Subcutaneous adipose tissue (tissue), 4 donors: Measurements from ENCODE around the gene TMEM208. TPM values are rescaled to one million over a fixed set of nuclear protein-coding genes. Genes with fewer than 3 reads are reported as not detected.

ENCODE experiments used
- total RNA-seq, 4 donors: library from RNA; depleted of rRNA; stranded (reverse); fragments of >200 nt; gene quantifications; one replicate each; pipeline ENCODE4 v1.1.0, GENCODE V29; 2016
- TF ChIP-seq, protein P1 (sequence below): fragments of 450-650 bp; IDR thresholded peaks from one replicate; pipeline ENCODE4 v1.5.1; 2016; ENCODE audit warnings: low read depth, mild to moderate bottlenecking, control low read depth, antibody characterized with exemption, moderate library complexity

The TMEM208 gene
- total RNA-seq, 4 donors from 2014 or later = 21.9 to 36.1 (median 33.3) TPM

DNA sequence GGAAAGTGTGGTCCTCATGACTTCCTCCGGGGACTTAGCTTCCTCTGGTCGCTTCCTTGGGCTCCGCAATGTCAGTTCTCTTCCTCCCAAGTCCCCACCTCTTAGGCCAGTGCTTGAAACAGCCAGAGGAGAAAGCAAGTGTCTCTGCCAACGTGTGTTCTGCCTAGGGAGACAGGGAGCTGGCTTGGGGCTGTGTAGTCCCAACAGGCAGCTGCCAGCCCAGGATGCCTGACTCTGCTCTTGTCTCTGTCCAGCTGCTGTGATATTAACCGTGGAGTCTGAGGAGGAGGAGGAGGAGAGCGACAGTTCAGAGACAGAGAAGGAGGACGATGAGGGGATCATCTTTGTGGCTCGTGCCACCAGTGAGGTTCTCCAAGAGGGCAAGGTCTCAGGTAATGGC, 38.9 kb downstream of the TMEM208 start:
- TF ChIP-seq, protein P1, sequence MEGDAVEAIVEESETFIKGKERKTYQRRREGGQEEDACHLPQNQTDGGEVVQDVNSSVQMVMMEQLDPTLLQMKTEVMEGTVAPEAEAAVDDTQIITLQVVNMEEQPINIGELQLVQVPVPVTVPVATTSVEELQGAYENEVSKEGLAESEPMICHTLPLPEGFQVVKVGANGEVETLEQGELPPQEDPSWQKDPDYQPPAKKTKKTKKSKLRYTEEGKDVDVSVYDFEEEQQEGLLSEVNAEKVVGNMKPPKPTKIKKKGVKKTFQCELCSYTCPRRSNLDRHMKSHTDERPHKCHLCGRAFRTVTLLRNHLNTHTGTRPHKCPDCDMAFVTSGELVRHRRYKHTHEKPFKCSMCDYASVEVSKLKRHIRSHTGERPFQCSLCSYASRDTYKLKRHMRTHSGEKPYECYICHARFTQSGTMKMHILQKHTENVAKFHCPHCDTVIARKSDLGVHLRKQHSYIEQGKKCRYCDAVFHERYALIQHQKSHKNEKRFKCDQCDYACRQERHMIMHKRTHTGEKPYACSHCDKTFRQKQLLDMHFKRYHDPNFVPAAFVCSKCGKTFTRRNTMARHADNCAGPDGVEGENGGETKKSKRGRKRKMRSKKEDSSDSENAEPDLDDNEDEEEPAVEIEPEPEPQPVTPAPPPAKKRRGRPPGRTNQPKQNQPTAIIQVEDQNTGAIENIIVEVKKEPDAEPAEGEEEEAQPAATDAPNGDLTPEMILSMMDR = no peak

DNA sequence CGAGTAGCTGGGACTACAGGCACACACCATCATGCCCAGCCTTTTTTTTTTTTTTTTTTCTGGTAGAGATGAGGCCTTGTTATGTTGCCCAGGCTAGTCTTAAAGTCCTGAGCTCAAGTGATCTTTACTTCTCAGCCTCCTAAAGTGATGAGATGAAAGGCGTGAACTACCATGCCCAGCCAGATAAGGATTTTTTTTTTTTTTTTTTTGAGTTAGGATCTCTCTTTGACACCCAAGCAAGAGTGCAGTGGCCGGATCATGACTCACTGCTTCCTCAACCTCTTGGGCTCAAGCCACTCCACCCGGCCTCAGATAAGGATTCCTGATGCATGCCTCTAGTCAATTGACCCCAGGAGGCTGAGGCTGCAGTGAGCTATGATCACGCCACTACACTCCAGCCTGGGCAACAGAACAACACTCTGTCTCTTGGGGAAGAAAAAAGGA, 41.2 kb downstream of the TMEM208 start:
- TF ChIP-seq, protein P1 = no peak

DNA sequence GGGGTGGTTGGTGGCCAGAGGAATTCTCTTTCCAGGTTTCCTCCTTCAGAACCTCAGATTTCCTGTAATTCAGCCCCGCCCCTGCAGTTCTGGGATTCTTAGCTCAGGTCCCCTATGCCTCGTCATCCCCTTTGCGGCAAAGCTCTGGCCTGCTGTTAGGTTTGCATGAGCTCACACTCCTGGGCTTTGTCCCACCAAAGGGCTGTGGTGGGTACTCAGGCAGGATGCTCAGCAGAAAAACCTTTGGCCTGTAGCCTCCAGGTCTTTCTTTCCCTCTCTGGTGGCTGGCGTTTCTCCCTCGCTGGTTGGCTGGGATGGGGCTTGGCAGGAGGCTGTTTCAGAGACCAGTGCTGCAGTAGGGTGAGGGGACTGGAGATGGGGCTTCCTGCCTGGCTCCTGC, 42.8 kb downstream of the TMEM208 start:
- TF ChIP-seq, protein P1 = no peak

DNA sequence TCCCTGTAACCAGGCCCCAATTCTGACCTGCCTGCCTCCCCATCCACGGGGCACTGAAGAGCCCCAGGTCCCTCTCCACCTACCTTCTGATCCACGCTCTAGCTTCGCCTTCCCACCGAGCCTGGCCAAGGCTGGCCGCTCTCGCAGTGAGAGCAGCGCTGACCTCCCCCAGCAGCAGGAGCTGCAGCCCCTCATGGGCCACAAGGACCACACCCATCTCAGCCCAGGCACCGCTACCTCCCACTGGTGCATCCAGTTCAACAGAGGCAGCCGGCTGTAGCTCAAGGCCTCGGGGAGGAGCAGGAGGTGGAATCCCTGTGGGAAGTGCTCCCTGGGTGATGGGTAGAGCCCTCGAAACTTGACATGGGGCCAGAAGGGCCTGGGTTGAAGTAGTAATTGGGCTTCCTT, 44.0 kb downstream of the TMEM208 start:
- TF ChIP-seq, protein P1 = no peak

DNA sequence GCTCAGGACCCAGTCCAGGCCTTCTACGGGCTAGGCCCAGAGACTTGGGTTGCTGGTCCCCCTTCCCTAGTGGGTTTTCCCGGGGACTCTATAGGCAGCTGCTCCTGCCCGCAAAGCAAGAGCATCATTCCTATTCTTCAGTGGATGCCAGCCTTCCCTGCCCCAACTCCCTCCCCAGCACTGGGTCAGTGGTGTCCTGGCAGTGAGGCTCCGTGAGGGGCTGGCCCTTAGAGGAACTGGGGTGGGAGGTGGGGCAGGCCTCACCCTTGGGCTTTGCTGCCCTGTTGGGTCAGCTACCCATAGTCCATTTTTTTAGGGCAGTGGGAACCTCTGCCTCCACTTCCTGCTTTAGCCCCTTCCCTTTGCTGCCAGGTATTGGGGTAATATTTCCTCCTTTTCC, 44.5 kb downstream of the TMEM208 start:
- TF ChIP-seq, protein P1 = no peak

DNA sequence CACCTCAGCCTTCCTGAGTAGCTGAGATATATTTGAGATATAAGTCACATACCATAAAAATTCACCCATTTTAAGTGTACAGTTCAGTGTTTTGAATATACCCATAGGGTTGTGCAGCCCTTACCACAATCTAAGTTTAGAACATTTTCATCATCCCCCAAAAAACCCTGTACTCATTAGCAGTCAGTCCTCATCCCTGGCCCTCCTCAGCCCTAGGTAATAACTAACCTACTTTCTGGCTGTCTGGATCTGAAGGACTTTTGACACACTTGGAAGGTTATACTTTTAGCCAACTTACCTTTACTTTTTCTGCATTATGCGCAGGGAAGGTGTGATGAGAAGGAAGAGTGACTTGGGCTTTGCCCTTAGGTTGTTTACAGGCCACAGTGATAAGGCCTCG, 48.4 kb downstream of the TMEM208 start:
- TF ChIP-seq, protein P1 = no peak

DNA sequence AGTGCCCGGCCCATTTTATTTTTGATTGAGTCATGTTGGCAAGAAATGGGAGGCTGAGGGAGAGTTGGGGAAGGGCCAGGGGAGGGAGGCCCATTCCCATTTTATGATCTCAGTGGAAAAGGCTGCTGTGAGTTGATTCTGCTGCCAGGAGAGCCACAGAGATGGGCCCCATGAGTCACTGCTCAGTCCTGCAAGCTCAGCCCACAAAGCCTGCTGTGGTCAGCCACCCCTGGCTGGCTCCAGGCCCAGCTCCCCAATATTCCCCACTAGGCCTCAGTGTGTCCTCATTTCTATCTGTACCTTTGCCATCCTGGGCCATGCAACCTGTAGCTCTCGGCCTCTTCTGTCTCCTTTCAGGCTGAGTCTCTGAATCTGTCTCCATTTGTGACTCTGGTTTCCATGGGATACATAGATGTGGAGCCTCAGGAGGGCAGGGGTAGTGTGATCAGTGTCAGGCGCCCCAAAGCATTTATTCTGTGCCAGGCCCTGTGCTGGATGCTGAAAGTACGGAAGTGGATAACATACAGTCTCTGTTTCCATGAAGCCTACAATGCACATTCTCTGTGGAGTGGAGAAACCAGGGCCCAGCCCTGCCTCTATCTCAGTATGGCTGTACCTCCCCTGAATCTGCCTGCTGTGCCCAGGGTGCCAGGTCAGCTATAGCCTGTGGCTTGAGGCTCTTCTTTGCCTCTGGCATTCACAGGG, 50.5 kb downstream of the TMEM208 start:
- TF ChIP-seq, protein P1 = no peak
